HCT116 (cell line): Measurements from ENCODE around the gene OSCP1. TPM values are rescaled to one million over a fixed set of nuclear protein-coding genes. Genes with fewer than 3 reads are reported as not detected.

Source experiments
- ATAC-seq: fragments of 200-7000 bp; cut with Tn5 transposase; 2 replicates; pipeline ENCODE4 v1.9.1; 2020; ENCODE audit warnings: mild to moderate bottlenecking, moderate library complexity
- BruUV-seq: library from RNA; stranded (reverse); fragments of 400-500 nt; replicated peaks from 2 replicates; lab custom pipeline; 2021; lab: Mats Ljungman, UMichigan
- CTCF ChIA-PET: fragments of 300-600 bp; sonication (Branson Sonifier 250); formaldehyde crosslinking; loops from one replicate; lab custom pipeline; 2021; ENCODE audit warnings: antibody characterized with exemption; lab: Charles Lee
- POLR2A ChIA-PET: fragments of 300-600, 350-600 bp; sonication (Branson Sonifier 250); formaldehyde crosslinking; loops from one replicate; lab custom pipeline; 2021; ENCODE audit warnings: antibody characterized with exemption; lab: Charles Lee
- RAD21 ChIA-PET, 2 experiments: fragments of 300-600 bp; sonication (Branson Sonifier 250); formaldehyde crosslinking; loops; one replicate each; lab custom pipeline; 2023; ENCODE audit warnings: low total read pairs in 2 of 2; ENCODE audit not compliant: uncharacterized antibody in 2 of 2, unreplicated experiment in 2 of 2, low non-redundant PET in 1 of 2; lab: Charles Lee
- DNase-seq: peaks from one replicate; pipeline ENCODE4 v3.0.0-alpha.2; 2010; ENCODE audit warnings: low read depth, low spot score
- H2AFZ ChIP-seq: fragments of 200-600 bp; shearing (Covaris generic), sonication (generic); 2 replicates; pipeline ENCODE4 v1.6.1; 2017; ENCODE audit warnings: low read depth, mixed run types, mixed read lengths, antibody characterized with exemption, low read length; ENCODE audit not compliant: poor library complexity, severe bottlenecking
- H3K27ac ChIP-seq: 2 replicates; pipeline ENCODE4 v1.5.1; 2012; ENCODE audit warnings: low read depth, low read length
- H3K27me3 ChIP-seq: fragments of 200-600 bp; sonication (generic); 2 replicates; pipeline ENCODE4 v1.6.1; 2016; ENCODE audit warnings: mixed run types, low read length, mixed read lengths; ENCODE audit not compliant: insufficient read depth
- H3K36me3 ChIP-seq, 2 experiments: fragments of 200-500 bp in 1 of 2; fragments of 200-600 bp in 1 of 2; sonication (Bioruptor generic) in 1 of 2; sonication (generic) in 1 of 2; 2 replicates each; pipeline versions ENCODE4 v1.5.1 to v1.6.1; 2014 to 2016; ENCODE audit warnings: low read length in 2 of 2, inconsistent platforms in 1 of 2, mixed read lengths in 1 of 2, mixed run types in 1 of 2; ENCODE audit not compliant: insufficient read depth in 2 of 2, control insufficient read depth in 1 of 2
- H3K4me1 ChIP-seq, 2 experiments: fragments of 200-600 bp in 1 of 2; sonication (generic) in 1 of 2; 2 replicates each; pipeline versions ENCODE4 v1.5.1 to v1.6.1; 2012 to 2017; ENCODE audit warnings: low read length in 2 of 2, inconsistent platforms in 1 of 2, mild to moderate bottlenecking in 1 of 2, mixed read lengths in 1 of 2, mixed run types in 1 of 2, moderate library complexity in 1 of 2; ENCODE audit not compliant: insufficient read depth in 2 of 2, control insufficient read depth in 1 of 2
- H3K4me2 ChIP-seq: fragments of 200-600 bp; sonication (generic); 2 replicates; pipeline ENCODE4 v1.6.1; 2017; ENCODE audit warnings: mixed run types, low read length, mixed read lengths
- H3K4me3 ChIP-seq, 2 experiments: fragments of 200-600 bp in 1 of 2; sonication (generic) in 1 of 2; replicated peaks in 1 of 2; 2 replicates each; pipeline ENCODE4 v1.5.1; 2011 to 2016; ENCODE audit warnings: low read length in 2 of 2, control low read depth in 1 of 2, low read depth in 1 of 2, mild to moderate bottlenecking in 1 of 2, mixed read lengths in 1 of 2, mixed run types in 1 of 2
- H3K79me2 ChIP-seq: fragments of 200-600 bp; sonication (generic); 2 replicates; pipeline ENCODE4 v1.6.1; 2017; ENCODE audit warnings: mild to moderate bottlenecking, mixed run types, low read length, moderate library complexity, mixed read lengths; ENCODE audit not compliant: insufficient read depth
- H3K9ac ChIP-seq: fragments of 200-600 bp; sonication (generic); 2 replicates; pipeline ENCODE4 v1.6.1; 2016; ENCODE audit warnings: low read length, mixed read lengths
- H3K9me2 ChIP-seq: fragments of 200-600 bp; sonication (generic), shearing (Covaris generic); 2 replicates; pipeline ENCODE4 v1.6.1; 2017; ENCODE audit warnings: mixed run types, mild to moderate bottlenecking, moderate library complexity; ENCODE audit not compliant: insufficient read depth
- H3K9me3 ChIP-seq, 2 experiments: fragments of 200-500 bp in 1 of 2; fragments of 200-600 bp in 1 of 2; sonication (Bioruptor generic) in 1 of 2; sonication (generic) in 1 of 2; 2 replicates each; pipeline ENCODE4 v1.6.1; 2014 to 2017; ENCODE audit warnings: low read length in 2 of 2, mixed read lengths in 2 of 2, inconsistent platforms in 1 of 2, low read depth in 1 of 2, mild to moderate bottlenecking in 1 of 2, mixed run types in 1 of 2, moderate library complexity in 1 of 2; ENCODE audit not compliant: control insufficient read depth in 1 of 2, insufficient read depth in 1 of 2
- H4K20me1 ChIP-seq: fragments of 200-600 bp; sonication (generic), shearing (Covaris generic); 2 replicates; pipeline ENCODE4 v1.6.1; 2017; ENCODE audit warnings: mixed run types, mild to moderate bottlenecking, moderate library complexity; ENCODE audit not compliant: insufficient read depth
- ELF1 ChIP-seq: IDR thresholded peaks from 2 replicates; pipeline ENCODE4 v1.6.1; 2012; ENCODE audit warnings: low read depth, borderline replicate concordance
- JUND ChIP-seq: IDR thresholded peaks from 2 replicates; pipeline ENCODE4 v1.6.1; 2012
- POLR2A ChIP-seq: IDR thresholded peaks from 2 replicates; pipeline ENCODE4 v1.7.0; 2011; ENCODE audit warnings: borderline replicate concordance; ENCODE audit not compliant: insufficient read depth, insufficient read length; ENCODE audit errors: extremely low read depth
- SIN3A ChIP-seq: IDR thresholded peaks from 2 replicates; pipeline ENCODE4 v1.6.1; 2012; ENCODE audit warnings: low read depth
- SP1 ChIP-seq: IDR thresholded peaks from 2 replicates; pipeline ENCODE4 v1.6.1; 2012; ENCODE audit warnings: low read depth
- YY1 ChIP-seq: IDR thresholded peaks from 2 replicates; pipeline ENCODE4 v1.6.1; 2011; ENCODE audit warnings: low read length, low read depth, moderate library complexity, mild to moderate bottlenecking; ENCODE audit not compliant: insufficient replicate concordance; ENCODE audit errors: extremely low read depth
- ZFX ChIP-seq: fragments of 450-650 bp; IDR thresholded peaks from 2 replicates; pipeline ENCODE4 v1.6.1; 2017
- ZNF274 ChIP-seq: fragments of 200-500 bp; sonication (Bioruptor generic); IDR thresholded peaks from 2 replicates; pipeline ENCODE4 v1.6.1; 2014; ENCODE audit warnings: mild to moderate bottlenecking, low read depth, low read length, inconsistent platforms
- intact Hi-C: fragments of 100-400 bp; cut with micrococcal nuclease; formaldehyde crosslinking; loops from 2 replicates; pipeline ENCODE4 v1.10.0; 2022
- total RNA-seq: library from RNA; stranded (reverse); gene quantifications from one replicate; pipeline ENCODE4 v1.2.1, GENCODE V29; 2021; ENCODE audit not compliant: unreplicated experiment
- TF ChIP-seq, protein P1 (sequence below), 3 experiments: fragments of 200-600 bp in 1 of 3; sonication (generic) in 1 of 3; IDR thresholded peaks in 2 of 3; conservative IDR thresholded peaks in 1 of 3; 2 replicates each; pipeline ENCODE4 v1.5.1; 2012 to 2017; ENCODE audit warnings: low read depth in 2 of 3, low read length in 2 of 3, antibody characterized with exemption in 1 of 3, borderline replicate concordance in 1 of 3, control low read depth in 1 of 3, mild to moderate bottlenecking in 1 of 3, mixed read lengths in 1 of 3, mixed run types in 1 of 3, moderate library complexity in 1 of 3; ENCODE audit not compliant: insufficient read depth in 1 of 3
- TF ChIP-seq, protein P2 (sequence below): IDR thresholded peaks from 2 replicates; pipeline ENCODE4 v1.6.1; 2012

OSCP1 gene
- total RNA-seq, 1 experiment from 2014 or later, result 4.1 TPM

DNA sequence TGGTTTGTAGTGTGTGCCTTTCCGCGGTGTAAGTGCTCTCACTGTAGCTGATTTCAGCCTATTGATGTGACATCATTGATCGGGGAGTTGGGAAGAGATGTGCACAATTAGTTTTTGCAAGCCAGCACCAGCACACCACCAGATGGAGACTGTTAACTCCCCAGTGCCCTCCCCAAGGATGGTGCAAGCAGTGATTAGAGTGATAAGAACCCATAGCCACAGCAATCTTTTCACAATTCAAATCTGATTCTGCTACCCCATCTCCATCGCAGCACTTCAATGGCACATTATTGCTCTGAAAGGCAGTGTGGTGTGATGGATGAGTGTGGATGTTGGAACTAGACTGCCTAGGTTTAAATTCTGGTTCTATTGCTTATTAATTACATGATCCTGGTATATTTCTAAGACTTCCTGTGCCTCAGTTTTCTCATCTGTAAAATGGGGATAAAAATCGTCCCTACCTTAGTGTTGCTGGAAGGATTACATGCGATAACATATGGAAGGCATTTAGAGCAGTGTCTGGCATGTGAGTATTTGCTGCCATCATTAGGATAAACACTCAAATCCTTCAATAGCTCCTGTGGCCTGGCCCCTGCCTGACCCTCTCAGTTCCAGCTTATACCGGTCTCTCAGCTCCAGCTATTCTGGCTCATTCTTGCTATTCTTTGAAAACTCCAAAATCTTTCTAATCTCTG lies 25.8 kb upstream of the OSCP1 start:
- intact Hi-C loops, result no loop called here
- ATAC-seq, result no peak
- Histone ChIP-seq H3K4me2 (no peak overlapping the region), H3K4me1 (no peaks in the 10 kb centered on the region), H3K27ac (no peak overlapping the region), H4K20me1 (no peaks in the 10 kb centered on the region), H2AFZ (no peak overlapping the region), H3K9ac (no peak overlapping the region), H3K36me3 (no peaks in the 10 kb centered on the region), H3K9me3 (no peaks in the 10 kb centered on the region), H3K4me3 (no peak overlapping the region)
- no peak for DNase-seq
- ChIA-PET CTCF (no interaction called here), POLR2A (interaction anchor here (0.8 kb wide), 1 partner anchor 288 kb away, joined by 3 read pairs; no protein-coding TSS in a partner anchor)
- no peak for TF ChIP-seq SP1
- TF ChIP-seq, protein P1, sequence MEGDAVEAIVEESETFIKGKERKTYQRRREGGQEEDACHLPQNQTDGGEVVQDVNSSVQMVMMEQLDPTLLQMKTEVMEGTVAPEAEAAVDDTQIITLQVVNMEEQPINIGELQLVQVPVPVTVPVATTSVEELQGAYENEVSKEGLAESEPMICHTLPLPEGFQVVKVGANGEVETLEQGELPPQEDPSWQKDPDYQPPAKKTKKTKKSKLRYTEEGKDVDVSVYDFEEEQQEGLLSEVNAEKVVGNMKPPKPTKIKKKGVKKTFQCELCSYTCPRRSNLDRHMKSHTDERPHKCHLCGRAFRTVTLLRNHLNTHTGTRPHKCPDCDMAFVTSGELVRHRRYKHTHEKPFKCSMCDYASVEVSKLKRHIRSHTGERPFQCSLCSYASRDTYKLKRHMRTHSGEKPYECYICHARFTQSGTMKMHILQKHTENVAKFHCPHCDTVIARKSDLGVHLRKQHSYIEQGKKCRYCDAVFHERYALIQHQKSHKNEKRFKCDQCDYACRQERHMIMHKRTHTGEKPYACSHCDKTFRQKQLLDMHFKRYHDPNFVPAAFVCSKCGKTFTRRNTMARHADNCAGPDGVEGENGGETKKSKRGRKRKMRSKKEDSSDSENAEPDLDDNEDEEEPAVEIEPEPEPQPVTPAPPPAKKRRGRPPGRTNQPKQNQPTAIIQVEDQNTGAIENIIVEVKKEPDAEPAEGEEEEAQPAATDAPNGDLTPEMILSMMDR (IDR thresholded peaks at IDR 0.05 in 2 of 3, conservative IDR thresholded peaks at IDR 0.05 in 1 of 3; ENCODE audit: borderline replicate concordance in 1 of 3, insufficient read depth in 1 of 3, low read depth in 2 of 3, low read length in 2 of 3), result 0 out of 6 replicates have a peak, but pooled peaks of 1 of the 3 experiments have one; percentile 10
- TF ChIP-seq, all 23 proteins: peak for 1
- Histone ChIP-seq H3K27me3 (peaks cover 13% of the 10 kb centered on the region), H3K9me2 (no peaks in the 10 kb centered on the region), H3K79me2 (no peaks in the 10 kb centered on the region)
- RAD21 ChIA-PET, result interaction anchor here in 1 of 2 experiments (1.1 kb wide), 1 partner anchor 40 kb away, joined by 3 read pairs; no protein-coding TSS in a partner anchor
- no TSS peak for BruUV-seq

DNA sequence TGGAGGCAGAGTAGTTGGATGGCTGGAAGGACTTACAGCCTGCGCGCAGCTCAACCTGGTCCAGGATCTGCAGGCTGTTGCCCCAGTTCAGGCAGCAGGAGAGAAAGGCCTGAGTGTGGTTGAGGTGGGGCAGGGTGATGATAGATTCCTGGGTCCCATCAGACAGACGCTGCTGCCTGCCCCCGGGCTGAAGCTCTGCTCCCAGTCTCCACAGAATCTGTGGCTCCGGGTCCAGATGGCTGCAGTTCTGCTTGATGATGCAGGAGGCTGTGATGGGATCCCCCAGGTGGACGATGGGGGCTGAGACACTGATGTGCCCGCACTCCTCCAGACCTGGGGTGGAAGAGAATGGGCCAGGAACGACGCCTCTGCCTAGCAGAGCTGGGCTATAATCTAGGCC lies 25.1 kb upstream of the OSCP1 start:
- H2AFZ ChIP-seq, result no peak overlapping the region
- no peak for DNase-seq
- no peaks in the 10 kb centered on the region for H4K20me1 ChIP-seq
- RAD21 ChIA-PET, result interaction anchor here in 1 of 2 experiments (1.1 kb wide), 1 partner anchor 41 kb away, joined by 3 read pairs; no protein-coding TSS in a partner anchor
- TF ChIP-seq JUND, result no peak
- TF ChIP-seq SP1, result no peak
- TF ChIP-seq, protein P2, sequence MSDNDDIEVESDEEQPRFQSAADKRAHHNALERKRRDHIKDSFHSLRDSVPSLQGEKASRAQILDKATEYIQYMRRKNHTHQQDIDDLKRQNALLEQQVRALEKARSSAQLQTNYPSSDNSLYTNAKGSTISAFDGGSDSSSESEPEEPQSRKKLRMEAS, result no peak
- no peak for TF ChIP-seq YY1
- TF ChIP-seq ELF1, result no peak
- no peak for TF ChIP-seq ZFX
- no peak for TF ChIP-seq ZNF274
- TF ChIP-seq SIN3A, result no peak
- TF ChIP-seq POLR2A, result no peak
- no peaks in the 10 kb centered on the region for H3K9me2 ChIP-seq
- intact Hi-C loops, result no loop called here
- CTCF ChIA-PET, result no interaction called here
- H3K27me3 ChIP-seq, result peaks cover 13% of the 10 kb centered on the region
- H3K4me1 ChIP-seq, result no peaks in the 10 kb centered on the region
- H3K9ac ChIP-seq, result no peak overlapping the region
- no peaks in the 10 kb centered on the region for H3K36me3 ChIP-seq
- H3K4me3 ChIP-seq, result no peak overlapping the region
- no peaks in the 10 kb centered on the region for H3K79me2 ChIP-seq
- POLR2A ChIA-PET, result no interaction called here
- no peak for ATAC-seq
- H3K4me2 ChIP-seq, result no peak overlapping the region
- H3K27ac ChIP-seq, result no peak overlapping the region
- BruUV-seq, result no TSS peak
- H3K9me3 ChIP-seq, result no peaks in the 10 kb centered on the region
